Measurements from ENCODE around the gene PPARD.
"Not testable (repeated sequence)": the region's sequence is repeated elsewhere in the genome, so short reads cannot be mapped to it uniquely, and the experiment has no call there.

Gene PPARD

GRCh38 chr6:35381132-35381531 lies 38.8 kb downstream of the PPARD start:
- Mint-ChIP-seq H3K9me3 (no peaks in the 10 kb centered on the region), H3K27ac (no peak overlapping the region), H3K4me1 (peaks cover 40% of the 10 kb centered on the region), H3K4me3 (no peak overlapping the region), H3K36me3 (peaks cover 11% of the 10 kb centered on the region), H3K27me3 (no peaks in the 10 kb centered on the region)

GRCh38 chr6:35382015-35382414 lies 39.7 kb downstream of the PPARD start:
- Mint-ChIP-seq H3K27ac (no peak overlapping the region), H3K4me1 (peaks cover 34% of the 10 kb centered on the region)

GRCh38 chr6:35385457-35386202 lies 43.3 kb downstream of the PPARD start:
- H3K36me3 Mint-ChIP-seq, result peaks cover 11% of the 10 kb centered on the region
- no peak overlapping the region for H3K4me3 Mint-ChIP-seq
- peaks cover 35% of the 10 kb centered on the region for H3K4me1 Mint-ChIP-seq
- no peaks in the 10 kb centered on the region for H3K9me3 Mint-ChIP-seq
- no peak overlapping the region for H3K27ac Mint-ChIP-seq
- no peaks in the 10 kb centered on the region for H3K27me3 Mint-ChIP-seq

More at GRCh38 chr6:35382015-35382414, 39.7 kb downstream of the PPARD start:
- no peaks in the 10 kb centered on the region for H3K9me3 Mint-ChIP-seq
- H3K27me3 Mint-ChIP-seq, result no peaks in the 10 kb centered on the region
- H3K4me3 Mint-ChIP-seq, result no peak overlapping the region
- peaks cover 11% of the 10 kb centered on the region for H3K36me3 Mint-ChIP-seq

DNA sequence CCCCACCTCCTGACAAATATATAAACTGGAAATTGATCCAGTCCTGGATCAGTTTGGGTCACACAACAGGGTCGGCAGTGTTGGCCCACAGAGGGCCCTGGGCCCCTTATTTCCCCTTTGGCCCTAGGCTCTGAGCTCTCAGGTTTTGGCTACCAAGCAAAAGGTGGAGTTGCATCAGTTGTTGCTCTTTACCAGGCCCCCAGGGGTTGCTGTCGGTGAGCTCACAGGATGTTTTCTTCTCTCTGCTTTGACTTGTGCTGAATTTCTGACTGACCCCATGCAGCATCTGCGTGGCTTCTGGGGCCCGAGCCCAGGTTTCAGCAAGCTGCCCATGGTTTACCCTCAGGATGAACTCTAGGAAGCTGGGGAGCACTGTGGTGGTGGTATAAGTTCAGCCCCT lies 44.6 kb downstream of the PPARD start:
- Mint-ChIP-seq H3K4me1 (peaks cover 34% of the 10 kb centered on the region), H3K27ac (no peak overlapping the region), H3K4me3 (no peak overlapping the region)

GRCh38 chr6:35388030-35388429 lies 45.7 kb downstream of the PPARD start:
- H3K27ac Mint-ChIP-seq, result no peak overlapping the region
- peaks cover 3% of the 10 kb centered on the region for H3K36me3 Mint-ChIP-seq
- no peaks in the 10 kb centered on the region for H3K27me3 Mint-ChIP-seq
- no peaks in the 10 kb centered on the region for H3K9me3 Mint-ChIP-seq
- peaks cover 44% of the 10 kb centered on the region for H3K4me1 Mint-ChIP-seq
- H3K4me3 Mint-ChIP-seq, result no peak overlapping the region

More for the DNA sequence above, 44.6 kb downstream of the PPARD start:
- Mint-ChIP-seq H3K27me3 (no peaks in the 10 kb centered on the region), H3K9me3 (no peaks in the 10 kb centered on the region), H3K36me3 (peaks cover 6% of the 10 kb centered on the region)

DNA sequence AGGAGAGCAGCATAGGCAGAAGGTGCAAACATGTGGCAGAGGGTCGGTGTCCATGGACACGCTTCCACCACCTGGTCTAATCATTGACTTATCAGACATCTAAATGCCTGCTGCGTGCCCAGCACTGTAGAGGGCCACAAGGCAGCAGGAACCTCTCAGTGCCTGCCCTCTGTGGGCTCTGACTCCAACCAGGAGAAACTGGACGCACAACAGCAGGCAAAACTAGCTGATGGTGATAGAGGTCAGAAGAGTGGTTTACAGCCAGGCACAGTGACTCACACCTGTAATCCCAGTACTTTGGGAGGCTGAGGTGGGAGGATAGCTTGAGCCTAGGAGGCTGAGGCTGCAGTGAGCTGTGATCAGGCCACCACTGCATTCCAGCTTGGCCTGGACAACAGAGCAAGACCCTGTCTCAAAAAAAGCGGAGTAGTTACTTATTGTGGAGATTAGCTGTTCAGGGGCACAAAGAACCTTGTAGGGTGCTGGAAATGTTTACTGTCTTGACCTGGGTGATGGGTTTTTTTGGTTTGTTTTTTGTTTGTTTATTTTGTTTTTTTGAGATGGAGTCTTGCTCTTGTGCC lies 46.5 kb downstream of the PPARD start:
- peaks cover 2% of the 10 kb centered on the region for H3K36me3 Mint-ChIP-seq
- H3K9me3 Mint-ChIP-seq, result no peaks in the 10 kb centered on the region
- H3K27ac Mint-ChIP-seq, result no peak overlapping the region
- H3K4me1 Mint-ChIP-seq, result peaks cover 52% of the 10 kb centered on the region
- no peak overlapping the region for H3K4me3 Mint-ChIP-seq
- no peaks in the 10 kb centered on the region for H3K27me3 Mint-ChIP-seq

DNA sequence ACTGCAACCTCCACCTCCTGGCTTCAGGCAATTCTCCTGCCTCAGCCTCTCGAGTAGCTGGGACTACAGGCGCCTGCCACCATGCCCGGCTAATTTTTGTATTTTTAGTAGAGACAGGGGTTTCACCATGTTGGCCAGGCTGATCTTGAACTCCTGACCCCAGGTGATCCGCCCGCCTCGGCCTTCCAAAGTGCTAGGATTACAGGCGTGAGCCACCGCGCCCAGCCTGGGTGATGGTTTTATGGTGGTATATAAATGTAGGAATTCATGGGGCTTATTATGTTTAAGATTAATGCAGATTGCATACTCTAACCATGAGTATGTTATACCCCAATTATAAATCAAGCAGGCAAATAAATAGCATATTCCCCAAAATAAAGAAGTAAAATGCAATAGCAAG lies 47.0 kb downstream of the PPARD start:
- not testable (repeated sequence) for H3K27ac Mint-ChIP-seq, H3K4me3 Mint-ChIP-seq, H3K9me3 Mint-ChIP-seq, H3K27me3 Mint-ChIP-seq, H3K36me3 Mint-ChIP-seq
- H3K4me1 Mint-ChIP-seq, result peaks cover 57% of the 10 kb centered on the region

- Mint-ChIP-seq H3K36me3 (peaks cover 2% of the 10 kb centered on the region), H3K4me1 (peaks cover 66% of the 10 kb centered on the region), H3K27me3 (no peaks in the 10 kb centered on the region), H3K9me3 (no peaks in the 10 kb centered on the region), H3K27ac (no peak overlapping the region), H3K4me3 (no peak overlapping the region)
Measured at GRCh38 chr6:35391240-35391968, 49.0 kb downstream of the PPARD start.

DNA sequence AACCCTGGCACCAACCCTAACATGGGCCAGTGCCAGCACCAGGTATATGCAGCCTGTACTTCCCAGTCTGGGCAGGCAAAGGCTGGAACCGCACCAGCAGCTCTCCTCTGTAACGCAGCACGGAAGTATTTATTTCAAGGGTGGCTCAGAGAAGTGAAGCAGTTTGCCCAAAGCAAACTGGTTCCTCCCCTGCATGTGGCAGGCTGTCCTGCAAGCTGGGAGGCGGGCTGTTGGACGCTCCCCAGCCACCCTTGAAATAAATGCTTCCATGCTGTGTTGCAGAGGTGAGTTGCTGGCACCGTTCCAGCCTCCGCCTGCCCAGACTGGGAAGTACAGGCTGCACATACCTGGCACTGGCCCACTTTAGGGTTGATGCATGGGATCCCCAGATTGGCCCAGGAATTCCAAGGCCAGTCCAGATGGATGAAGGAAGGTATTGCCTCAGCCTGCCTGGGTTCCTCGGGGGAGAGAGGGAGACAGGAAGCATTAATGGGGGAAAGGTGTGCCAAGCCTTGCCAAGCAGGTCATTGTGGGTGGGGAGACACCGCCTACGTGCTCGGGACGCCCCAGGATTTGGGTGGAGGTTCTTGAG lies 49.8 kb downstream of the PPARD start:
- Mint-ChIP-seq H3K36me3 (peaks cover 2% of the 10 kb centered on the region), H3K27ac (no peak overlapping the region), H3K4me3 (no peak overlapping the region), H3K4me1 (peaks cover 71% of the 10 kb centered on the region), H3K9me3 (no peaks in the 10 kb centered on the region), H3K27me3 (no peaks in the 10 kb centered on the region)

GRCh38 chr6:35392773-35393672 lies 50.7 kb downstream of the PPARD start:
- no peak overlapping the region for H3K4me3 Mint-ChIP-seq
- H3K27me3 Mint-ChIP-seq, result no peaks in the 10 kb centered on the region
- peaks cover 1% of the 10 kb centered on the region for H3K36me3 Mint-ChIP-seq
- H3K9me3 Mint-ChIP-seq, result no peaks in the 10 kb centered on the region
- H3K4me1 Mint-ChIP-seq, result peaks cover 76% of the 10 kb centered on the region
- peak overlapping the region; percentile 60 for H3K27ac Mint-ChIP-seq

DNA sequence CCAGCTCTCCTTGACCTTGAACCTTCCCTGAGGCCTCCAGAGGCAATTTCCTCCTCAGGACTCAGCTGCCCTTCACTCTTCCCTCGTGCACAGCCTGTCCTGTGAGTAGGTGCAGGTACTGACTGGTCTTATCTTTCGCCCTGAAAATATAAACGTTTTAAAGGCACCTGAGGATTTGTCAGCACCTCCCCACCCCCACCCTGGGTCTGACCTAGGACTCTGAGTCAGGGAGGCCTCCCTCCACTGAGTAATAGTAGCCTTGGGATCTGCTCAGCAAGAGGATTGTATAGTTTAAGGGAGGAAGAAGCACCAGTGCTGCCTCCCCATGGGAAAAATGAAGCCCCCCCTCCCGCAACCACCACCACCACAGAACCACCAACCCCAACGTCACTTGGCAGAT lies 54.6 kb downstream of the PPARD start:
- no peaks in the 10 kb centered on the region for H3K9me3 Mint-ChIP-seq
- peaks cover 58% of the 10 kb centered on the region for H3K4me1 Mint-ChIP-seq
- peaks cover 4% of the 10 kb centered on the region for H3K36me3 Mint-ChIP-seq
- H3K27ac Mint-ChIP-seq, result no peak overlapping the region
- H3K27me3 Mint-ChIP-seq, result no peaks in the 10 kb centered on the region
- no peak overlapping the region for H3K4me3 Mint-ChIP-seq

DNA sequence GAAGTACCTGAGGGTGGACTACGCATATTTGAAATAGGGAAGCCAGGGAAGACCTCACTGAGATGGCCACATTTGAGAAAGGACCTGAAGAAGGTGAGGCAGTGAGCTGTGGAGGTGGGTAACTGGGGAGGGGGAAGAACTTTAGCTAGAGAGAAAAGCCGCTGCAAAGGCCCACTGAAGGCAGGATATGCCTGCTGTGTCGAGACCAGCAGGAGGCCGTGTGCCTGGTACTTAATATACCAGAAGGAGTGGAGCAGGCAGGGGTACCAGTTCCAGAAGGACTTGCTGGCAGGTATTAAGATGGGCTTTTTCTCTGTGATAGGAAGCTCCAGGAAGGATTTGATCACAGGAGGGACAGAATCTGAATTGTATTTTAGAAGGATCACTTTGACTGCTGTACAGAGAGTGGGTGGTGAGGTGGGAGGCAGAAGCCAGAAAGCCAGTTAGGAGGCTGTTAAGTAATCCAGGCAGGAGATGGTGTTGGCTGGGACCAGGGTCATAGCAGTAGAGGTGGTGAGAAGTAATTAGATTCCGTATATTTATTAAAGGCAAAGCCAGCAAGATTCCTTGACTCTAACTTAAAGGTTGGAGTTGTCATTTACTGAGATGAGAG lies 55.6 kb downstream of the PPARD start:
- no peaks in the 10 kb centered on the region for H3K27me3 Mint-ChIP-seq
- H3K4me1 Mint-ChIP-seq, result peaks cover 51% of the 10 kb centered on the region
- H3K9me3 Mint-ChIP-seq, result no peaks in the 10 kb centered on the region
- H3K36me3 Mint-ChIP-seq, result peaks cover 4% of the 10 kb centered on the region
- H3K27ac Mint-ChIP-seq, result peak overlapping the region; percentile 63
- no peak overlapping the region for H3K4me3 Mint-ChIP-seq

DNA sequence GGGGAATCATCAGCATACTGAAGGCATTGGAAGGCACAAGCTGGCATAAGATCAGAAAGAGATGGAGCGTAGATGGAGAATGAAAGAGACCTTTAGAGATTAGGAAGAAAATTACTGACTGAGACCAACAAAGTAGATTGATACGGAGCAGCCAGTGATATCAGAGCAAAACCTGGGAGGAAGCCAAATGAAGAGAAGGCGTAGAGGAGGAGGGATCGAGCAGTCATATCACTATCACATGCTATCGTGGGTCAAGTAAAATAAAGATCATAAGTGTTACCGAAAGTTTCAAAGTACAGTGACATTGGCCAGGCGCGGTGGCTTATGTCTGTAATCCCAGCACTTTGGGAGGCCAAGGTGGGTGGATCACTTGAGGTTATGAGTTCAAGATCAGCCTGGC lies 56.2 kb downstream of the PPARD start:
- Mint-ChIP-seq H3K4me1 (peaks cover 47% of the 10 kb centered on the region), H3K27ac (peak overlapping the region; percentile 63), H3K4me3 (no peak overlapping the region), H3K36me3 (peaks cover 4% of the 10 kb centered on the region), H3K27me3 (no peaks in the 10 kb centered on the region), H3K9me3 (no peaks in the 10 kb centered on the region)

GRCh38 chr6:35400111-35400510 lies 57.8 kb downstream of the PPARD start:
- no peaks in the 10 kb centered on the region for H3K27me3 Mint-ChIP-seq
- H3K36me3 Mint-ChIP-seq, result peaks cover 4% of the 10 kb centered on the region
- peaks cover 42% of the 10 kb centered on the region for H3K4me1 Mint-ChIP-seq
- no peak overlapping the region for H3K4me3 Mint-ChIP-seq
- no peak overlapping the region for H3K27ac Mint-ChIP-seq
- H3K9me3 Mint-ChIP-seq, result no peaks in the 10 kb centered on the region

DNA sequence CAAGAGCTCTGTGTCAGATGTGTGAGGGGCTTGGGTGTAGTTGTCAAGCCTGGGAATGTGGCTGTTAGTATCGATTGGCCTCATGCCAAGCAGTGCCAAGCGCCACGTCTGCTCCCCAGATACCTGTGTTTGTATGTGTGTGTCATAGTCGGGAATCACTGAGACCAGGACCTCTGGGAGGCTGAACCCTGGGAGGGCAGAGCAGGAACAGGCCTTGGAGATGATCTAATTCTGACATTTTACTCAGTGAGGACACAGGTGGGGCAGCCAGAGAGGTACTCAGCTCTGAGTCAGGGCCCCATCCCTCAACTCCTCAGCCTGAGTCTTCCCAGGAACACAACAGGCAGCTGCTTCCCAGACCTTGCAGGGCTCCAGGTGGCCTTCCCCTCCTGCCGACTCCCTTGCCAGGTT lies 58.5 kb downstream of the PPARD start:
- H3K4me1 Mint-ChIP-seq, result peaks cover 38% of the 10 kb centered on the region
- no peak overlapping the region for H3K27ac Mint-ChIP-seq
- H3K9me3 Mint-ChIP-seq, result no peaks in the 10 kb centered on the region
- H3K27me3 Mint-ChIP-seq, result no peaks in the 10 kb centered on the region
- H3K36me3 Mint-ChIP-seq, result peaks cover 4% of the 10 kb centered on the region
- H3K4me3 Mint-ChIP-seq, result no peak overlapping the region

Measured in activated naive CD4-positive, alpha-beta T cell treated with anti-CD3 and anti-CD28 coated beads, Interleukin-2, amount 50 U/mL, for 24 hours (primary cell).